Measurements from ENCODE around the gene ASB15.

The ASB15 gene

GRCh38 chr7:123639631-123640030 is 38.0 kb downstream of the ASB15 start:
- no peak for DNase-seq

GRCh38 chr7:123640583-123640982 is 39.0 kb downstream of the ASB15 start:
- no peak for DNase-seq

GRCh38 chr7:123641901-123642300 is 40.3 kb downstream of the ASB15 start:
- no peak for DNase-seq

GRCh38 chr7:123643495-123644441 is 42.1 kb downstream of the ASB15 start:
- DNase-seq, result peak; percentile 67

- DNase-seq, result no peak
These were observed 43.9 kb downstream of the ASB15 start for GRCh38 chr7:123645516-123645915.

- no peak for DNase-seq
These were observed 45.6 kb downstream of the ASB15 start for GRCh38 chr7:123647106-123647730.

GRCh38 chr7:123649964-123650363 is 48.3 kb downstream of the ASB15 start:
- no peak for DNase-seq

- no peak for DNase-seq
These were observed 49.0 kb downstream of the ASB15 start for GRCh38 chr7:123650595-123650994.

- no peak for DNase-seq
These were observed 50.8 kb downstream of the ASB15 start for GRCh38 chr7:123652406-123652805.

GRCh38 chr7:123653162-123653561 is 51.5 kb downstream of the ASB15 start:
- DNase-seq, result no peak

- DNase-seq, result no peak
These were observed 54.0 kb downstream of the ASB15 start, which contains the start of gene LMOD2 for GRCh38 chr7:123655614-123656013. Gene LMOD2, plus strand, starts transcription at chr7:123655866. Its CDS starts 98 bp downstream, at chr7:123655964.

- DNase-seq, result no peak
These were observed 55.1 kb downstream of the ASB15 start for GRCh38 chr7:123656544-123657303.

- no peak for DNase-seq
These were observed 55.7 kb downstream of the ASB15 start for GRCh38 chr7:123657304-123657685.

- DNase-seq, result no peak
These were observed 56.4 kb downstream of the ASB15 start for GRCh38 chr7:123658023-123658422.

GRCh38 chr7:123660514-123661354 is 59.1 kb downstream of the ASB15 start:
- DNase-seq, result no peak

- DNase-seq, result no peak
These were observed 60.1 kb downstream of the ASB15 start for GRCh38 chr7:123661765-123662164.

GRCh38 chr7:123662293-123662692 is 60.7 kb downstream of the ASB15 start:
- DNase-seq, result no peak

- DNase-seq, result no peak
These were observed 61.1 kb downstream of the ASB15 start for GRCh38 chr7:123662755-123663154.

GRCh38 chr7:123663200-123663599 is 61.6 kb downstream of the ASB15 start:
- no peak for DNase-seq

- no peak for DNase-seq
These were observed 63.5 kb downstream of the ASB15 start for GRCh38 chr7:123665157-123665556.

GRCh38 chr7:123665896-123666295 is 64.3 kb downstream of the ASB15 start:
- no peak for DNase-seq

GRCh38 chr7:123666492-123666891 is 64.9 kb downstream of the ASB15 start:
- no peak for DNase-seq
